ENCODE measurements around the gene GRWD1. TPM values are rescaled to one million over a fixed set of nuclear protein-coding genes. Genes with fewer than 3 reads are reported as not detected.

GRWD1 gene
- total and polyA plus RNA-seq, 5 donors from 2014 or later = 29.0 to 52.9 (median 35.5) TPM

DNA sequence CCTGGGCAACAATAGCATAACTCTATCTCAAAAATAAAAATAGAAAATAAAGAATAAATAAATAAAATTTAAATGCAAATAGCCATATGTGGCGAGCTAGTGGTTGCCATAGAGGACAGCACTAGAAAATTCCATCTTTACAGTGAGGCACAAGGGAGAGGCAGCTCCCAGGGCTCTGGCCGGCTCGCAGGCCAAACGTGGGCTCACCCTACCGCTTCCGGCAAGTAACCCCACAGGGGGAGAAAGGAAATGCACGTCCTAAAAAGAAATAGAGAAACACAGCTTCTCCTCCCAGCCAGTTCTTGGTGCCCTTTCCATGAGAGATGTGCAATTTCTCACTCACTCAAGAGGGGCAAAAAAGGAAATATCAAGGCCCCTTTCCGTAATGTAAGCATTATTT, 12.4 kb upstream of the GRWD1 start:
- Mint-ChIP-seq H3K4me1 (no peaks in the 10 kb centered on the region), H3K36me3 (no peaks in the 10 kb centered on the region), H3K4me3 (no peak overlapping the region), H3K9me3 (peaks cover 0 to 4% (median 0%) of the 10 kb centered on the region in 7 donors), H3K27me3 (peaks cover 24% of the 10 kb centered on the region), H3K27ac (no peak overlapping the region)
- no peaks in the 10 kb centered on the region for H3K4me1 ChIP-seq (ENCODE audit: control insufficient read depth, insufficient read depth, low read length, poor library complexity, severe bottlenecking)
- no peaks in the 10 kb centered on the region for H3K9me3 ChIP-seq (ENCODE audit: control insufficient read depth in 2 of 2, low read length in 2 of 2)
- DNase-seq (no peak), ATAC-seq (ENCODE audit: low read depth in 2 of 2) (no peak)
- H3K27me3 ChIP-seq (ENCODE audit: control insufficient read depth, insufficient read depth, low read length) = peaks cover 2% of the 10 kb centered on the region
- no peak overlapping the region for H3K27ac ChIP-seq (ENCODE audit: insufficient read depth, low read length, poor library complexity, severe bottlenecking)
- H3K36me3 ChIP-seq (ENCODE audit: control insufficient read depth, insufficient read depth, low read length) = no peaks in the 10 kb centered on the region
- H3K4me3 ChIP-seq (ENCODE audit: low read depth, low read length) = no peak overlapping the region

DNA sequence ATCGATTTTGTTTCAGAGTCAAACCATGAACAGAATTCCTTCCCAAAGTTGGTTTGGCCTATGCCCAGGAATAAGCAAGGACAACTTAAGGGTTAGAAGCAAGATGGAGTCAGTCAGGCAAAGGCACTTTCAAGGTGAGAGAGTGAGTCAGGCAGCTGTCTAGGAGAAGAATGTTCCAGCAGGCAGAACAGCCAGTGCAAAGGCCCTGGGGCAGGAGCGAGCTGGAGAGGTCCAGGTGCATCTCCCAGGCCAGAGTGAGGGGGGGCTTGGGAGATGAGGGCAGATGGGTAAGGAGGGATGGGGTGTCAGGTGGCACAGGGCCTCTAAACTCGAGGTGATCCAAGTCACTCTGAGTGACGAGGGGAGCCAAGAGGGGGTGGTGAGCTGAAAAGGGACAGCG, 9.2 kb upstream of the GRWD1 start:
- H3K27ac Mint-ChIP-seq = peak overlapping the region in 1 of 3 donors; percentile 61
- no peak overlapping the region for H3K4me3 Mint-ChIP-seq
- no peak for DNase-seq

DNA sequence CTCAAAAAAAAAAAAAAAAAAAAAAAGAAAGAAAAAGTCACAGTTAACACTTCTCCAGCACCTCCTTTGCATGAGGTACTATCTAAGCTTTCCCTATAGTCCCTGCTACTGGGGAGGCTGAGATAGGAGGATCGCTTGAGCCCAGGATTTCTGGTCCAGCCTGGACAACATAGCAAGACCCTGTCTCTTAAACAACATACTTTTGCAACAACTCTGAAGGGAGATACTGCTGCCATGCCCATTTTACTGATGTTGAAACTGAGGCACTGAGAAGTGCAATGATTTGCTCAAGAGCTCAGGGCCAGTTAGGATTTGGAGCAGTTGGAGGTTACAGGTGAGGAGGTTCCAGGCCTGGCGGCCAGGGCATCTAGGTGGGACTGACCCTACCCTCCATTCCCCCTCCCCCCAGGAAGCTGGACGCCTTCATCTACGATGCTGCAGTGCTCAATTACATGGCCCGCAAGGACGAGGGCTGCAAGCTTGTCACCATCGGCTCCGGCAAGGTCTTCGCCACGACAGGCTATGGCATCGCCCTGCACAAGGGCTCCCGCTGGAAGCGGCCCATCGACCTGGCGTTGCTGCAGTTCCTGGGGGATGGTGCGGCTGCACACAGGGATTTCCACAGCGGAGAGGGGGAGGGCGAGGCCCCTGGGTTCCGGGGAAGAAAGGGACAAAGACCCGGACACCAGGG, 4.3 kb upstream of the GRWD1 start:
- H3K36me3 Mint-ChIP-seq = no peaks in the 10 kb centered on the region
- H3K4me1 Mint-ChIP-seq = peaks cover 0 to 34% (median 15%) of the 10 kb centered on the region in 4 donors
- DNase-seq = no peak
- H3K9me3 ChIP-seq (ENCODE audit: control insufficient read depth in 2 of 2, low read length in 2 of 2) = no peaks in the 10 kb centered on the region
- no peak overlapping the region for H3K27ac Mint-ChIP-seq
- H3K4me3 Mint-ChIP-seq = peak overlapping the region in 3 of 4 donors; percentile 58 to 82 (median 67)
- H3K4me3 ChIP-seq (ENCODE audit: low read depth, low read length) = no peak overlapping the region
- no peaks in the 10 kb centered on the region for H3K9me3 Mint-ChIP-seq
- H3K36me3 ChIP-seq (ENCODE audit: control insufficient read depth, insufficient read depth, low read length) = no peaks in the 10 kb centered on the region
- no peak overlapping the region for H3K27ac ChIP-seq (ENCODE audit: insufficient read depth, low read length, poor library complexity, severe bottlenecking)
- peaks cover 25% of the 10 kb centered on the region for H3K4me1 ChIP-seq (ENCODE audit: control insufficient read depth, insufficient read depth, low read length, poor library complexity, severe bottlenecking)
- no peak for ATAC-seq (ENCODE audit: low read depth in 2 of 2)
- H3K27me3 ChIP-seq (ENCODE audit: control insufficient read depth, insufficient read depth, low read length) = peaks cover 9% of the 10 kb centered on the region
- peaks cover 54% of the 10 kb centered on the region for H3K27me3 Mint-ChIP-seq

More for the DNA sequence above, 9.2 kb upstream of the GRWD1 start:
- Histone ChIP-seq H3K4me1 (ENCODE audit: control insufficient read depth, insufficient read depth, low read length, poor library complexity, severe bottlenecking) (no peaks in the 10 kb centered on the region), H3K27ac (ENCODE audit: insufficient read depth, low read length, poor library complexity, severe bottlenecking) (no peak overlapping the region), H3K27me3 (ENCODE audit: control insufficient read depth, insufficient read depth, low read length) (peaks cover 5% of the 10 kb centered on the region), H3K4me3 (ENCODE audit: low read depth, low read length) (no peak overlapping the region), H3K9me3 (ENCODE audit: control insufficient read depth in 2 of 2, low read length in 2 of 2) (no peaks in the 10 kb centered on the region), H3K36me3 (ENCODE audit: control insufficient read depth, insufficient read depth, low read length) (no peaks in the 10 kb centered on the region)
- Mint-ChIP-seq H3K36me3 (no peaks in the 10 kb centered on the region), H3K27me3 (peaks cover 39% of the 10 kb centered on the region), H3K9me3 (peaks cover 0 to 3% (median 0%) of the 10 kb centered on the region in 7 donors), H3K4me1 (peaks cover 0 to 3% (median 0%) of the 10 kb centered on the region in 4 donors)
- no peak for ATAC-seq (ENCODE audit: low read depth in 2 of 2)

DNA sequence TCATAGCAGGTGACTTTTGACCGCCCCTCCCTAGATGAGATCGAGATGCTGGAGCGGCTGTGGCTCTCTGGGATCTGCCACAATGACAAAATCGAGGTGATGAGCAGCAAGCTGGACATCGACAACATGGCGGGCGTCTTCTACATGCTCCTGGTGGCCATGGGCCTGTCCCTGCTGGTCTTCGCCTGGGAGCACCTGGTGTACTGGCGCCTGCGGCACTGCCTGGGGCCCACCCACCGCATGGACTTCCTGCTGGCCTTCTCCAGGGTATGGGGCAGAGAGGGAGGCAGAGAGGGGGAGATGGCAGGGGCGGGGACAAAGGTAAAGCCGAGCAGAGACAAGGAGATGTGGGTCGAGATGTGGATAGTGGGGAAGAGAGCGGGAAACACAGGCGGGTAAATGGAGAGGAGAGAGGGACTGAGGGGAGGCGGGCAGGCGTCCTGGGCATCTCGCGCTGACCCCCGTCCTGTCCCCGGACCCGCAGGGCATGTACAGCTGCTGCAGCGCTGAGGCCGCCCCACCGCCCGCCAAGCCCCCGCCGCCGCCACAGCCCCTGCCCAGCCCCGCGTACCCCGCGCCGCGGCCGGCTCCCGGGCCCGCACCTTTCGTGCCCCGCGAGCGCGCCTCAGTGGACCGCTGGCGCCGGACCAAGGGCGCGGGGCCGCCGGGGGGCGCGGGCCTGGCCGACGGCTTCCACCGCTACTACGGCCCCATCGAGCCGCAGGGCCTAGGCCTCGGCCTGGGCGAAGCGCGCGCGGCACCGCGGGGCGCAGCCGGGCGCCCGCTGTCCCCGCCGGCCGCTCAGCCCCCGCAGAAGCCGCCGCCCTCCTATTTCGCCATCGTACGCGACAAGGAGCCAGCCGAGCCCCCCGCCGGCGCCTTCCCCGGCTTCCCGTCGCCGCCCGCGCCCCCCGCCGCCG, 3.4 kb upstream of the GRWD1 start:
- H3K9me3 Mint-ChIP-seq = no peaks in the 10 kb centered on the region
- DNase-seq = no peak

DNA sequence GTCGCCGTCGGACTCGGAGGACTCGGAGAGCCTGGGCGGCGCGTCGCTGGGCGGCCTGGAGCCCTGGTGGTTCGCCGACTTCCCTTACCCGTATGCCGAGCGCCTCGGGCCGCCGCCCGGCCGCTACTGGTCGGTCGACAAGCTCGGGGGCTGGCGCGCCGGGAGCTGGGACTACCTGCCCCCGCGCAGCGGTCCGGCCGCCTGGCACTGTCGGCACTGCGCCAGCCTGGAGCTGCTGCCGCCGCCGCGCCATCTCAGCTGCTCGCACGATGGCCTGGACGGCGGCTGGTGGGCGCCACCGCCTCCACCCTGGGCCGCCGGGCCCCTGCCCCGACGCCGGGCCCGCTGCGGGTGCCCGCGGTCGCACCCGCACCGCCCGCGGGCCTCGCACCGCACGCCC, 2.5 kb upstream of the GRWD1 start:
- Histone ChIP-seq H3K9me3 (ENCODE audit: control insufficient read depth in 2 of 2, low read length in 2 of 2) (no peaks in the 10 kb centered on the region), H3K4me1 (ENCODE audit: control insufficient read depth, insufficient read depth, low read length, poor library complexity, severe bottlenecking) (peaks cover 28% of the 10 kb centered on the region), H3K27me3 (ENCODE audit: control insufficient read depth, insufficient read depth, low read length) (peaks cover 8% of the 10 kb centered on the region), H3K36me3 (ENCODE audit: control insufficient read depth, insufficient read depth, low read length) (peaks cover 9% of the 10 kb centered on the region), H3K27ac (ENCODE audit: insufficient read depth, low read length, poor library complexity, severe bottlenecking) (no peak overlapping the region), H3K4me3 (ENCODE audit: low read depth, low read length) (no peak overlapping the region)
- ATAC-seq (ENCODE audit: low read depth in 2 of 2) = no peak
- H3K4me1 Mint-ChIP-seq = peaks cover under 1 to 46% (median 20%) of the 10 kb centered on the region in 4 donors
- H3K9me3 Mint-ChIP-seq = no peaks in the 10 kb centered on the region
- no peak overlapping the region for H3K4me3 Mint-ChIP-seq
- H3K27me3 Mint-ChIP-seq = peaks cover 45% of the 10 kb centered on the region
- no peak overlapping the region for H3K27ac Mint-ChIP-seq
- peak in 1 of 3 donors; percentile 20 for DNase-seq
- peaks cover 9% of the 10 kb centered on the region for H3K36me3 Mint-ChIP-seq

More for the DNA sequence above, 3.4 kb upstream of the GRWD1 start:
- H3K4me3 Mint-ChIP-seq = peak overlapping the region in 3 of 4 donors; percentile 58 to 82 (median 67)
- no peak for ATAC-seq (ENCODE audit: low read depth in 2 of 2)
- peaks cover 1% of the 10 kb centered on the region for H3K36me3 Mint-ChIP-seq
- peaks cover 52% of the 10 kb centered on the region for H3K27me3 Mint-ChIP-seq
- no peak overlapping the region for H3K27ac Mint-ChIP-seq
- H3K9me3 ChIP-seq (ENCODE audit: control insufficient read depth in 2 of 2, low read length in 2 of 2) = no peaks in the 10 kb centered on the region
- peaks cover 28% of the 10 kb centered on the region for H3K4me1 ChIP-seq (ENCODE audit: control insufficient read depth, insufficient read depth, low read length, poor library complexity, severe bottlenecking)
- peaks cover 0 to 39% (median 16%) of the 10 kb centered on the region in 4 donors for H3K4me1 Mint-ChIP-seq
- H3K27ac ChIP-seq (ENCODE audit: insufficient read depth, low read length, poor library complexity, severe bottlenecking) = no peak overlapping the region
- no peak overlapping the region for H3K4me3 ChIP-seq (ENCODE audit: low read depth, low read length)
- peaks cover under 1% of the 10 kb centered on the region for H3K36me3 ChIP-seq (ENCODE audit: control insufficient read depth, insufficient read depth, low read length)
- H3K27me3 ChIP-seq (ENCODE audit: control insufficient read depth, insufficient read depth, low read length) = peaks cover 9% of the 10 kb centered on the region

DNA sequence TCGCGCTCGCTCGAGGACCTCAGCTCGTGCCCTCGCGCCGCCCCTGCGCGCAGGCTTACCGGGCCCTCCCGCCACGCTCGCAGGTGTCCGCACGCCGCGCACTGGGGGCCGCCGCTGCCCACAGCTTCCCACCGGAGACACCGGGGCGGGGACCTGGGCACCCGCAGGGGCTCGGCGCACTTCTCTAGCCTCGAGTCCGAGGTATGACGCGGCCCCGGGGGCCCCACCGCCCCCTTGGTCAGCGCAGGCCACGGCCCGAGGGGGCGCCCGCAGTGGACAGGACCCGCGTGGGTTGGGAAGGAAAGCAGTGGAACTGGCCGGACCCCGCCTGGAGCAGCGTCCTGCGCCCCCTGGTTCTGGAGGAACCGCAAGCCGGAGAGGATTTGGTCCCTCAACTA, 2.1 kb upstream of the GRWD1 start:
- DNase-seq (no peak), ATAC-seq (ENCODE audit: low read depth in 2 of 2) (no peak)
- Mint-ChIP-seq H3K4me1 (peaks cover 4 to 51% (median 24%) of the 10 kb centered on the region in 4 donors), H3K27me3 (peaks cover 40% of the 10 kb centered on the region), H3K4me3 (no peak overlapping the region), H3K36me3 (peaks cover 14% of the 10 kb centered on the region), H3K27ac (no peak overlapping the region), H3K9me3 (no peaks in the 10 kb centered on the region)
- H3K27ac ChIP-seq (ENCODE audit: insufficient read depth, low read length, poor library complexity, severe bottlenecking) = no peak overlapping the region
- H3K27me3 ChIP-seq (ENCODE audit: control insufficient read depth, insufficient read depth, low read length) = peaks cover 8% of the 10 kb centered on the region
- peaks cover 28% of the 10 kb centered on the region for H3K4me1 ChIP-seq (ENCODE audit: control insufficient read depth, insufficient read depth, low read length, poor library complexity, severe bottlenecking)
- no peak overlapping the region for H3K4me3 ChIP-seq (ENCODE audit: low read depth, low read length)
- no peaks in the 10 kb centered on the region for H3K9me3 ChIP-seq (ENCODE audit: control insufficient read depth in 2 of 2, low read length in 2 of 2)
- peaks cover 13% of the 10 kb centered on the region for H3K36me3 ChIP-seq (ENCODE audit: control insufficient read depth, insufficient read depth, low read length)

DNA sequence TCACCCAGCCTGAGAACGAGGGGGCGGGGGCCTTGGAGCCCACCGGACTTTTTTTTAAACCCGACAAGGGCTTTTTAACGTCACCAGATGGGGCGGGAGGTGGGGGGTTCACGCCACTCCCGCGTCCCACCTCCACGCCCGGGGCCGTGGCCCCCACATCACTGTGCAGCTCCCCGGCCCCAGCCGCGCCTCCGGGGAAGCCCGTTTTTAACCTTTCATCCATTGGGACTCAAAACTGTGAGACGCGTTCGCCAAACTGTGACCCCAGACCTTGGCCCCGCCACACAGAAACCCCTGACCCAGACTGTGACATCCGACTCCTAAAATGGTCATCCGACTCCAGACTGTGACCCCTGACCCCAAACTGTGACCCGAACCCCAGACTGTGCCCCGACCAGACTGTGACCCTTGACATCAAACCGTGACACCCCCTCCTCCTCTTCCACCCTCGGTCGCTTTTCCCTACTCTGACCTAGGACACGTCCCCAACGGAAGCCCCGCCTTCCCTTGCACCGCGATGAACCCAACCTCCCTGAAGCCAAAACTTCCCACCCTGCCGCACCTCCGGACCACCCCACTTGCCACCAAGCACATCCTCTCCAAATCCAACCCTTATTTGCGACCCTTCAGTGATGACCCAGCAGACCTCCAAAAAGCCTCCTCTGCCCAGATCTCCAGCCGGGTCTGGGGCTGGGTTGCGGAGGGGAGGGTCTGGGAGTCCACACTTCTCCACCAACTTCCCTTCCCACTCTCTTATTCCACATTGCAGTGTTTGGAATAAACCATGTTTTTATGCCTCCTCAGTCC, 1.5 kb upstream of the GRWD1 start:
- H3K36me3 Mint-ChIP-seq = peaks cover 15% of the 10 kb centered on the region
- H3K4me1 Mint-ChIP-seq = peaks cover 4 to 51% (median 26%) of the 10 kb centered on the region in 4 donors
- peak overlapping the region; percentile 88 to 96 (median 95) for H3K27ac Mint-ChIP-seq
- Histone ChIP-seq H3K36me3 (ENCODE audit: control insufficient read depth, insufficient read depth, low read length) (peaks cover 19% of the 10 kb centered on the region), H3K27ac (ENCODE audit: insufficient read depth, low read length, poor library complexity, severe bottlenecking) (no peak overlapping the region), H3K9me3 (ENCODE audit: control insufficient read depth in 2 of 2, low read length in 2 of 2) (no peaks in the 10 kb centered on the region), H3K4me3 (ENCODE audit: low read depth, low read length) (peak overlapping the region; percentile 95), H3K27me3 (ENCODE audit: control insufficient read depth, insufficient read depth, low read length) (peaks cover 8% of the 10 kb centered on the region), H3K4me1 (ENCODE audit: control insufficient read depth, insufficient read depth, low read length, poor library complexity, severe bottlenecking) (peaks cover 28% of the 10 kb centered on the region)
- no peaks in the 10 kb centered on the region for H3K9me3 Mint-ChIP-seq
- H3K27me3 Mint-ChIP-seq = peaks cover 40% of the 10 kb centered on the region
- H3K4me3 Mint-ChIP-seq = peak overlapping the region; percentile 85 to 95 (median 94)
- DNase-seq (no peak), ATAC-seq (ENCODE audit: low read depth in 2 of 2) (no peak)

Measured in CD4-positive, CD25-positive, alpha-beta regulatory T cell (primary cell).